Keratinocyte (primary cell): ENCODE results near the gene RAD9A. TPM values are rescaled to one million over a fixed set of nuclear protein-coding genes. Genes with fewer than 3 reads are reported as not detected.

Experiments
- DNase-seq: peaks from one replicate; pipeline ENCODE4 v3.0.0-alpha.2; 2011; ENCODE audit warnings: low read depth, missing footprints, low spot score
- FAIRE-seq: peaks from 2 replicates; lab custom pipeline; 2011; peaks lifted over from hg19 to GRCh38; lab: Jason Lieb, UNC
- H2AFZ ChIP-seq: 2 replicates; pipeline ENCODE4 v1.6.0; 2012; ENCODE audit warnings: low read length, control low read depth, inconsistent platforms; ENCODE audit not compliant: control insufficient read depth
- H3K27ac ChIP-seq: 2 replicates; pipeline ENCODE4 v1.5.1; 2011; ENCODE audit warnings: low read length; ENCODE audit not compliant: control insufficient read depth, insufficient read depth
- H3K27me3 ChIP-seq: 3 replicates; pipeline ENCODE4 v1.6.0; 2011; ENCODE audit warnings: low read length; ENCODE audit not compliant: control insufficient read depth, insufficient read depth; ENCODE audit errors: extremely low read depth
- H3K36me3 ChIP-seq, 2 experiments: 2 replicates in 1 of 2; 3 replicates in 1 of 2; pipeline ENCODE4 v1.5.1; 2011; ENCODE audit warnings: low read length in 2 of 2, mild to moderate bottlenecking in 1 of 2; ENCODE audit not compliant: control insufficient read depth in 2 of 2, insufficient read depth in 2 of 2; ENCODE audit errors: extremely low read depth in 1 of 2
- H3K4me1 ChIP-seq: 3 replicates; pipeline ENCODE4 v1.5.1; 2011; ENCODE audit warnings: low read length; ENCODE audit not compliant: control insufficient read depth, insufficient read depth; ENCODE audit errors: extremely low read depth
- H3K4me2 ChIP-seq: 3 replicates; pipeline ENCODE4 v1.6.0; 2011; ENCODE audit warnings: low read depth, low read length; ENCODE audit not compliant: control insufficient read depth, insufficient read depth; ENCODE audit errors: extremely low read depth
- H3K4me3 ChIP-seq, 3 experiments: fragments of 200-600 bp in 1 of 3; sonication (generic) in 1 of 3; 2 replicates in 2 of 3; 3 replicates in 1 of 3; pipeline ENCODE4 v1.5.1; 2011 to 2016; ENCODE audit warnings: low read length in 3 of 3, mild to moderate bottlenecking in 3 of 3, control low read depth in 2 of 3, inconsistent platforms in 1 of 3, low read depth in 1 of 3, mixed read lengths in 1 of 3, mixed run types in 1 of 3, moderate library complexity in 1 of 3; ENCODE audit not compliant: control insufficient read depth in 2 of 3, insufficient read depth in 2 of 3; ENCODE audit errors: extremely low read depth in 1 of 3
- H3K79me2 ChIP-seq: 2 replicates; pipeline ENCODE4 v1.6.0; 2012; ENCODE audit warnings: low read length; ENCODE audit not compliant: control insufficient read depth, insufficient read depth
- H3K9ac ChIP-seq: 3 replicates; pipeline ENCODE4 v1.6.0; 2011; ENCODE audit warnings: low read length; ENCODE audit not compliant: control insufficient read depth, insufficient read depth; ENCODE audit errors: extremely low read depth
- H3K9me1 ChIP-seq: 3 replicates; pipeline ENCODE4 v1.6.0; 2011; ENCODE audit warnings: low read length; ENCODE audit not compliant: control insufficient read depth, insufficient read depth; ENCODE audit errors: extremely low read depth
- H3K9me3 ChIP-seq: 2 replicates; pipeline ENCODE4 v1.5.1; 2012; ENCODE audit warnings: low read depth, low read length; ENCODE audit not compliant: control insufficient read depth
- H4K20me1 ChIP-seq: 3 replicates; pipeline ENCODE4 v1.6.0; 2011; ENCODE audit warnings: low read length; ENCODE audit not compliant: control insufficient read depth, insufficient read depth; ENCODE audit errors: extremely low read depth
- EZH2 ChIP-seq: IDR thresholded peaks from one replicate; pipeline ENCODE4 v1.6.1; 2012; ENCODE audit warnings: inconsistent platforms, mild to moderate bottlenecking, low read length, moderate library complexity
- dilution Hi-C: fragments of 300-500 bp; cut with MboI; formaldehyde crosslinking; loops from one replicate; pipeline ENCODE4 v1.7.0; 2020; ENCODE audit warnings: low sequenced_read_pairs; ENCODE audit not compliant: extremely low pct_ligation_motif_present
- polyA plus RNA-seq, 5 experiments: library from polyadenylated mRNA; depleted of rRNA in 3 of 5; stranded (reverse) in 3 of 5; stranded (forward) in 1 of 5; unstranded in 1 of 5; fragments of >200 nt; gene quantifications; 1 replicate in 1 of 5; 2 replicates in 3 of 5; 3 replicates in 1 of 5; pipeline versions ENCODE4 v1.2.1 to v1.2.3, GENCODE V29; 2011 to 2012; ENCODE audit warnings: missing spikeins in 2 of 5, low read depth in 1 of 5, low replicate concordance in 1 of 5
- TF ChIP-seq, protein P1 (sequence below), 3 experiments: IDR thresholded peaks in 1 of 3; conservative IDR thresholded peaks in 1 of 3; optimal IDR thresholded peaks in 1 of 3; 2 replicates in 2 of 3; 3 replicates in 1 of 3; pipeline versions ENCODE3 to v1.5.1; 2011; ENCODE audit warnings: low read length in 3 of 3, mild to moderate bottlenecking in 3 of 3, moderate library complexity in 2 of 3, control low read depth in 1 of 3, inconsistent platforms in 1 of 3; ENCODE audit not compliant: insufficient read depth in 2 of 3; ENCODE audit errors: extremely low read depth in 1 of 3

Gene RAD9A
- polyA plus RNA-seq, 1 donor (not counting 4 experiments of a cell fraction or from before 2014, with no cell fraction given): 5.7 TPM

DNA sequence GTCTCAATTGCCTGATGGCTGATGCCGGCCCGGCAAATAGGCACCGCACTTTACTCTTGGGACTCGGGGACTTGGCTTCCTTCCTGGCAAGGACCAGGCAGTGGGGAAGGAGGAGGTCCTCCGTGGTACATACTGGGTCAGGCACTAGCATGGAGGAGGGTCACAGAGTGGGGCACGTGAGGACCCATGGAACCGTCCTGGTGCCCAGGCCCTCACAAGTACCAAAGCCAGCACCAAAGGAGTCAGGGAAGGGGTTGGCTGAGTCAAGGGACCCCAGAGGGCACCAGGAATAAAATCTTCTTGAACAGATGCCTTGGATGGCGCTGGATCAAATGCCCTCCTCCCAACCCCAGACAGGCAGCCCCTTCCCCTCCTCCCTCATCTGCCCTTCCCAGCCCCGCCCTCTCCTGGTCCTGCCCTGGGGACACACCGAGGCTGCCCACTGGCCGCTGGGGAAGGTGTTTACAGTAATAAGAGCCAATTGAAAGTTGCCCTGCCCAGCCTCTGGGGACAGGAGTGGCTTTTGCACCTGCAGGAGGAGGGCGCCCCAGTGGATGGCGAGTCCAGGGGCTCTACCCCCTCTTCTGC, 18.1 kb downstream of the RAD9A start:
- H3K4me1 ChIP-seq: no peaks in the 10 kb centered on the region
- no peak overlapping the region for H2AFZ ChIP-seq
- H3K4me2 ChIP-seq: no peak overlapping the region
- dilution Hi-C loops: no loop called here
- TF ChIP-seq, protein P1, sequence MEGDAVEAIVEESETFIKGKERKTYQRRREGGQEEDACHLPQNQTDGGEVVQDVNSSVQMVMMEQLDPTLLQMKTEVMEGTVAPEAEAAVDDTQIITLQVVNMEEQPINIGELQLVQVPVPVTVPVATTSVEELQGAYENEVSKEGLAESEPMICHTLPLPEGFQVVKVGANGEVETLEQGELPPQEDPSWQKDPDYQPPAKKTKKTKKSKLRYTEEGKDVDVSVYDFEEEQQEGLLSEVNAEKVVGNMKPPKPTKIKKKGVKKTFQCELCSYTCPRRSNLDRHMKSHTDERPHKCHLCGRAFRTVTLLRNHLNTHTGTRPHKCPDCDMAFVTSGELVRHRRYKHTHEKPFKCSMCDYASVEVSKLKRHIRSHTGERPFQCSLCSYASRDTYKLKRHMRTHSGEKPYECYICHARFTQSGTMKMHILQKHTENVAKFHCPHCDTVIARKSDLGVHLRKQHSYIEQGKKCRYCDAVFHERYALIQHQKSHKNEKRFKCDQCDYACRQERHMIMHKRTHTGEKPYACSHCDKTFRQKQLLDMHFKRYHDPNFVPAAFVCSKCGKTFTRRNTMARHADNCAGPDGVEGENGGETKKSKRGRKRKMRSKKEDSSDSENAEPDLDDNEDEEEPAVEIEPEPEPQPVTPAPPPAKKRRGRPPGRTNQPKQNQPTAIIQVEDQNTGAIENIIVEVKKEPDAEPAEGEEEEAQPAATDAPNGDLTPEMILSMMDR (optimal IDR thresholded peaks at IDR 0.05 in 1 of 3, IDR thresholded peaks at IDR 0.05 in 1 of 3, conservative IDR thresholded peaks at IDR 0.05 in 1 of 3; ENCODE audit: extremely low read depth in 1 of 3, insufficient read depth in 2 of 3, low read length in 3 of 3): no peak
- TF ChIP-seq EZH2: no peak
- H3K79me2 ChIP-seq: no peaks in the 10 kb centered on the region
- DNase-seq: no peak
- no peak for FAIRE-seq
- no peak overlapping the region for H3K27ac ChIP-seq
- no peaks in the 10 kb centered on the region for H4K20me1 ChIP-seq
- H3K36me3 ChIP-seq: no peaks in the 10 kb centered on the region
- H3K9me3 ChIP-seq: no peaks in the 10 kb centered on the region
- H3K4me3 ChIP-seq: no peak overlapping the region
- H3K27me3 ChIP-seq: peaks cover 9% of the 10 kb centered on the region
- H3K9me1 ChIP-seq: no peaks in the 10 kb centered on the region
- H3K9ac ChIP-seq: no peak overlapping the region

GRCh38 chr11:67410369-67410831, 18.6 kb downstream of the RAD9A start:
- no peaks in the 10 kb centered on the region for H3K9me1 ChIP-seq
- no peaks in the 10 kb centered on the region for H3K36me3 ChIP-seq
- H3K4me2 ChIP-seq: no peak overlapping the region
- no peak overlapping the region for H2AFZ ChIP-seq
- DNase-seq: no peak
- dilution Hi-C loops: no loop called here
- no peak overlapping the region for H3K27ac ChIP-seq
- no peak for TF ChIP-seq EZH2
- TF ChIP-seq, protein P1 (optimal IDR thresholded peaks at IDR 0.05 in 1 of 3, IDR thresholded peaks at IDR 0.05 in 1 of 3, conservative IDR thresholded peaks at IDR 0.05 in 1 of 3; ENCODE audit: extremely low read depth in 1 of 3, insufficient read depth in 2 of 3, low read length in 3 of 3): no peak
- no peak overlapping the region for H3K4me3 ChIP-seq
- H3K9me3 ChIP-seq: no peaks in the 10 kb centered on the region
- H3K9ac ChIP-seq: no peak overlapping the region
- no peaks in the 10 kb centered on the region for H3K4me1 ChIP-seq
- no peaks in the 10 kb centered on the region for H4K20me1 ChIP-seq
- peaks cover 14% of the 10 kb centered on the region for H3K27me3 ChIP-seq
- no peak for FAIRE-seq
- no peaks in the 10 kb centered on the region for H3K79me2 ChIP-seq
